ENCODE measurements around the gene TOR2A.

- TF ChIP-seq POLR2A (IDR thresholded peaks at IDR 0.05) (peak; percentile 71), CTCF (IDR thresholded peaks at IDR 0.05) (peak in 2 of 4 experiments; percentile 18 to 29), POLR2AphosphoS5 (IDR thresholded peaks at IDR 0.05) (peak; percentile 92)
Observed at GRCh38 chr9:127770905-127771569, 35.9 kb upstream of the TOR2A start.
